HL-60 (cell line): ENCODE results near the gene ITGB2.

Experiments
- CTCF ChIP-seq: IDR thresholded peaks from one replicate; pipeline ENCODE4 v1.5.1; 2011; ENCODE audit warnings: low read length, control low read depth, inconsistent platforms; ENCODE audit not compliant: insufficient read depth
- GABPA ChIP-seq: IDR thresholded peaks from 2 replicates; pipeline ENCODE4 v1.6.1; 2012; ENCODE audit warnings: low read depth
- POLR2AphosphoS5 ChIP-seq: IDR thresholded peaks from 2 replicates; pipeline ENCODE4 v1.6.1; 2012; ENCODE audit warnings: low read depth
- SPI1 ChIP-seq: IDR thresholded peaks from 2 replicates; pipeline ENCODE4 v1.6.1; 2012; ENCODE audit warnings: low read depth, mild to moderate bottlenecking, borderline replicate concordance

DNA sequence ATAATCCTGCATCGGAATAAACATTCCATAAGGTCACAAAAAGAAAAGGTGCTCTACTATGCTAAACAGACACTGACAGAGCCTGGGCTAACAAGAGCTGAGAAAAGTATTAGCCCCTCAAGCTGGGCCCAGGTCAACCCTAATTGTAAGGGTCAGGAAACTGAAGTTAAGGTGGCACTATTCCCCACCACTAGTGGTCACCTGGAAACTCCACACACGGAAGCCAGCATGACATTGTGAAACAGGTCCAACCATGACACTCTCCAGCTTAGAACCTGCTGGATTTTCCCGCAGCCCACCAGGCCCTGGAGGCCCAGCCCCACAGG, 48.4 kb downstream of the ITGB2 start:
- TF ChIP-seq CTCF: no peak
- TF ChIP-seq POLR2AphosphoS5: no peak
- TF ChIP-seq GABPA: no peak
- TF ChIP-seq SPI1: no peak
